Vagina (tissue), 2 donors: ENCODE measurements around the gene CDHR3. TPM values are rescaled to one million over a fixed set of nuclear protein-coding genes. Genes with fewer than 3 reads are reported as not detected.

Experiments used
- DNase-seq, 2 donors: peaks; one replicate each; pipeline ENCODE4 v3.0.0-alpha.2; 2017; ENCODE audit errors: extremely low spot score in 2 of 2
- H3K27ac ChIP-seq: fragments of 200-600 bp; sonication (generic); one replicate; pipeline ENCODE4 v1.5.1; 2019
- H3K27me3 ChIP-seq: fragments of 200-600 bp; sonication (generic); one replicate; pipeline ENCODE4 v1.5.1; 2019
- H3K36me3 ChIP-seq, 2 donors: fragments of 200-600 bp; sonication (generic); one replicate each; pipeline ENCODE4 v1.5.1; 2017 to 2019
- H3K4me1 ChIP-seq: fragments of 200-600 bp; sonication (generic); one replicate; pipeline ENCODE4 v1.5.1; 2019
- H3K4me3 ChIP-seq, 2 donors: fragments of 200-600 bp; sonication (generic); 1 replicate in 1 of 2; 2 replicates in 1 of 2; pipeline ENCODE4 v1.5.1; 2016 to 2019
- H3K9me3 ChIP-seq: fragments of 200-600 bp; sonication (generic); one replicate; pipeline ENCODE4 v1.5.1; 2019
- CTCF ChIP-seq, 3 experiments: fragments of 450-650 bp in 2 of 3; fragments of 200-600 bp in 1 of 3; sonication (generic) in 1 of 3; IDR thresholded peaks; one replicate each; pipeline ENCODE4 v1.5.1; 2017 to 2019; ENCODE audit warnings: antibody characterized with exemption in 3 of 3, mild to moderate bottlenecking in 2 of 3, moderate library complexity in 2 of 3
- POLR2A ChIP-seq, 2 donors: fragments of 450-650 bp; IDR thresholded peaks; one replicate each; pipeline ENCODE4 v1.6.1; 2017; ENCODE audit warnings: antibody characterized with exemption in 2 of 2, mild to moderate bottlenecking in 2 of 2, moderate library complexity in 2 of 2
- POLR2AphosphoS5 ChIP-seq, 2 donors: sonication (generic); formaldehyde crosslinking; IDR thresholded peaks; one replicate each; pipeline ENCODE4 v1.9.0; 2017; ENCODE audit warnings: antibody characterized with exemption in 2 of 2, mild to moderate bottlenecking in 2 of 2, low read depth in 1 of 2; ENCODE audit not compliant: insufficient read depth in 1 of 2
- intact Hi-C: fragments of 100-400 bp; cut with DNase I; formaldehyde crosslinking; loops from one replicate; pipeline ENCODE4 v1.15.1; 2023
- total RNA-seq: library from RNA; depleted of rRNA; stranded (reverse); fragments of >200 nt; gene quantifications from one replicate; pipeline ENCODE4 v1.2.3, GENCODE V29; 2016

CDHR3 gene
- total RNA-seq, 1 donor from 2014 or later, result 8.8 TPM

- H3K9me3 ChIP-seq, result no peaks in the 10 kb centered on the region
- H3K27ac ChIP-seq, result no peak overlapping the region
- peaks cover 21% of the 10 kb centered on the region for H3K4me1 ChIP-seq
- no peaks in the 10 kb centered on the region for H3K27me3 ChIP-seq
- H3K36me3 ChIP-seq, result no peaks in the 10 kb centered on the region
- DNase-seq, result no peak
- TF ChIP-seq CTCF (IDR thresholded peaks at IDR 0.05) (no peak), POLR2A (IDR thresholded peaks at IDR 0.05) (no peak), POLR2AphosphoS5 (IDR thresholded peaks at IDR 0.05; ENCODE audit: insufficient read depth in 1 of 2, low read depth in 1 of 2) (no peak)
- H3K4me3 ChIP-seq, result no peak overlapping the region
- intact Hi-C loops, result loop anchor here (5.0 kb wide), 1 partner anchor 107 kb away; no protein-coding TSS in a partner anchor
Measured at GRCh38 chr7:105935250-105935649, 27.8 kb upstream of the CDHR3 start.

- H3K27ac ChIP-seq, result no peak overlapping the region
- no peaks in the 10 kb centered on the region for H3K9me3 ChIP-seq
- DNase-seq, result no peak
- TF ChIP-seq CTCF (IDR thresholded peaks at IDR 0.05), result no peak
- TF ChIP-seq POLR2AphosphoS5 (IDR thresholded peaks at IDR 0.05; ENCODE audit: insufficient read depth in 1 of 2, low read depth in 1 of 2), result no peak
- no peak for TF ChIP-seq POLR2A (IDR thresholded peaks at IDR 0.05)
- no peak overlapping the region for H3K4me3 ChIP-seq
- no peaks in the 10 kb centered on the region for H3K36me3 ChIP-seq
- intact Hi-C loops, result loop anchor here (5.0 kb wide), 1 partner anchor 105 kb away; no protein-coding TSS in a partner anchor
- peaks cover 12% of the 10 kb centered on the region for H3K4me1 ChIP-seq
- no peaks in the 10 kb centered on the region for H3K27me3 ChIP-seq
Measured at GRCh38 chr7:105937411-105937810, 25.7 kb upstream of the CDHR3 start.

GRCh38 chr7:105940109-105940508, 23.0 kb upstream of the CDHR3 start:
- no peaks in the 10 kb centered on the region for H3K4me1 ChIP-seq
- no peaks in the 10 kb centered on the region for H3K27me3 ChIP-seq
- no peak for TF ChIP-seq CTCF (IDR thresholded peaks at IDR 0.05)
- TF ChIP-seq POLR2AphosphoS5 (IDR thresholded peaks at IDR 0.05; ENCODE audit: insufficient read depth in 1 of 2, low read depth in 1 of 2), result no peak
- TF ChIP-seq POLR2A (IDR thresholded peaks at IDR 0.05), result no peak
- H3K9me3 ChIP-seq, result no peaks in the 10 kb centered on the region
- intact Hi-C loops, result no loop called here
- no peaks in the 10 kb centered on the region for H3K36me3 ChIP-seq
- no peak overlapping the region for H3K27ac ChIP-seq
- no peak overlapping the region for H3K4me3 ChIP-seq
- DNase-seq, result no peak

- Histone ChIP-seq H3K36me3 (no peaks in the 10 kb centered on the region), H3K4me3 (no peak overlapping the region), H3K27me3 (no peaks in the 10 kb centered on the region), H3K27ac (no peak overlapping the region), H3K9me3 (no peaks in the 10 kb centered on the region), H3K4me1 (no peaks in the 10 kb centered on the region)
- no peak for DNase-seq
- no peak for TF ChIP-seq CTCF (IDR thresholded peaks at IDR 0.05)
- TF ChIP-seq POLR2A (IDR thresholded peaks at IDR 0.05), result no peak
- TF ChIP-seq POLR2AphosphoS5 (IDR thresholded peaks at IDR 0.05; ENCODE audit: insufficient read depth in 1 of 2, low read depth in 1 of 2), result no peak
- intact Hi-C loops, result no loop called here
Measured at GRCh38 chr7:105941596-105941995, 21.5 kb upstream of the CDHR3 start.

GRCh38 chr7:105943486-105943885, 19.6 kb upstream of the CDHR3 start:
- Histone ChIP-seq H3K36me3 (no peaks in the 10 kb centered on the region), H3K27ac (no peak overlapping the region), H3K4me1 (no peaks in the 10 kb centered on the region), H3K9me3 (no peaks in the 10 kb centered on the region), H3K27me3 (no peaks in the 10 kb centered on the region), H3K4me3 (no peak overlapping the region)
- TF ChIP-seq CTCF (IDR thresholded peaks at IDR 0.05) (no peak), POLR2A (IDR thresholded peaks at IDR 0.05) (no peak), POLR2AphosphoS5 (IDR thresholded peaks at IDR 0.05; ENCODE audit: insufficient read depth in 1 of 2, low read depth in 1 of 2) (no peak)
- DNase-seq, result no peak
- intact Hi-C loops, result no loop called here
